OCI-M2 (cell line): ENCODE measurements around the gene DHRSX.
"Not testable (repeated sequence)": the region's sequence is repeated elsewhere in the genome, so short reads cannot be mapped to it uniquely, and the experiment has no call there.

Experiments used
- DNase-seq: peaks from one replicate; lab custom pipeline; 2025; ENCODE audit not compliant: unreplicated experiment; lab: John Stamatoyannopoulos, UW

Gene DHRSX

DNA sequence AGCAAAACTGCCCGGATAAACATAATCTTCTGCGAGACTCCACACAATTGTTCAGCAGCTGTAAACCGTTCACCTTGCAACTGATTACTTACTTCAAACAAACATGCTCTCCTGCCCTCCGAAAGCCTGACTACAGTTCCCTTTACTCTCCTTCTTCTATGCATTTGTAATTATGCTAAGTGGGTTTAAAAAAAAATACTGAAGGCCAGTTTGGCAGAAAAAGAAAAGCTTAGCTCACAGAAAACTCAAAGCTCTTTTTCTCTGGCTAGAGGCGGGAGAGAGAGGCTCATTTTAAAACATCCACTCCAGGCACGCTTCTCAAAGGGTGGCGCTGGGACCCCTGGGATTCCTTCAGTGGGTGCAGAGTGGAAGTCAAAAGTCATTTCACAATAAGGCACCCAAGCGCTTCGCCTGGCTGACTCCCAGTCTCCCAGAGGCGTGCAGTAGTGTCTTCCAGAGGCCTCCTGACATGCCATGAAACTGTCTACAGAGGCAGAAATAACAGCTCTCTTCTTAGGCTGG is 1.9 kb downstream of the DHRSX start:
- no peak for DNase-seq

DNA sequence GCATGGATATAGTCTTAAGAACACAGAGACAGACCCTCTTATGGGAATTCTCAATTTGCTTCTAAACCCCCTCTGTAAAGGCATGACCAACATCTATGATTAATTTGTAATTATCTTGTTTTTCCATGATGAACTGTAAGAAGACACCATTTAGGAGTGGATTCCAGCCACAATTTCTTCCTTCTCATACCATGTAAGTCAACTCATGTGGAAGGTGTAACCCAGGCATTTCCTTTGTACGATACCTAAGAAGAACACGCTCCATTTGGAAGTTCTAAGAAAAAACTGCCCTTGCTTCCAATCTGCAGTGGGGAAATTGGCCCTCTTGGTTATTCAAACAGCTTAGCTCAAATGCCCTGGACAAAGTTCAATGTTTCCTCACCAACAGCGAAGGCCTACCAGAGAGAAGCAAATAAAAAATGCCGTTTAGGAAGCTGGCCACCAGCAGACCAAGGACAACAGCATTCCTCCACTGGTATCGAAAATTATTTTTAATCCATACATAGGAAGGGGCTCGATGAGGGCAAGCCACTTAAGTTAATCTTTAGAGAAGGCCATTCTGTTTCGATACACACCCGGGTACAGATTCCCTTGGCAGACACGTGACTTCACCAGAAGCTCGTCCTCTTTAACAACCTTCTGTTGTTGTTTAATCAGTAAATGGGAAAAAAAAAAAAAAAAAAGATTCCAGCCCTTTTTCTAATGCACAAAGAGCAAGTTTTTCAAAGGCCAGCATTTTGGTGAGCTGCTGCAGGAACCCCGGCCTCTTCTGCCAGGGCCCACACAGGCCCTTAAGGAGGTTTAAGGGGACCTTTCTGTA is 2.6 kb downstream of the DHRSX start:
- no peak for DNase-seq

DNA sequence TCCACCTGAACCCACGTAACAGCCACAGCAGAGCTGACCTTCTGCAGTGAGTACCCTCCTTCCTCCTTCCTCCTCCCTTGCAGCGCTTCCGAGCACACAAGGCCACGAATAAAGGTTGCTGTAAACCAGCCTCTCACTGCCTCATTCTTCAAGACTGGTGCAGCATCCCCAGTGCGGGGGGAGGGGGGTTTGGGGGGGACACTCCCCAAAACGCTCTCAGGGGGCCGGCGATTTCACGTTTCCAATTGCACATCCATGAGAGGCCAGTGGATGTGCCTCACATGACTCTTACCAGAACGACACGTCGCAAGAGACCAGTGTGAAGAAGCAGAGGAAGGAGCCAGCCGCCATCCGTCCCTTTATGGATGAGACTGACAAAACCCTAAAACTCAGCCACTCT is 5.2 kb downstream of the DHRSX start:
- DNase-seq: no peak

DNA sequence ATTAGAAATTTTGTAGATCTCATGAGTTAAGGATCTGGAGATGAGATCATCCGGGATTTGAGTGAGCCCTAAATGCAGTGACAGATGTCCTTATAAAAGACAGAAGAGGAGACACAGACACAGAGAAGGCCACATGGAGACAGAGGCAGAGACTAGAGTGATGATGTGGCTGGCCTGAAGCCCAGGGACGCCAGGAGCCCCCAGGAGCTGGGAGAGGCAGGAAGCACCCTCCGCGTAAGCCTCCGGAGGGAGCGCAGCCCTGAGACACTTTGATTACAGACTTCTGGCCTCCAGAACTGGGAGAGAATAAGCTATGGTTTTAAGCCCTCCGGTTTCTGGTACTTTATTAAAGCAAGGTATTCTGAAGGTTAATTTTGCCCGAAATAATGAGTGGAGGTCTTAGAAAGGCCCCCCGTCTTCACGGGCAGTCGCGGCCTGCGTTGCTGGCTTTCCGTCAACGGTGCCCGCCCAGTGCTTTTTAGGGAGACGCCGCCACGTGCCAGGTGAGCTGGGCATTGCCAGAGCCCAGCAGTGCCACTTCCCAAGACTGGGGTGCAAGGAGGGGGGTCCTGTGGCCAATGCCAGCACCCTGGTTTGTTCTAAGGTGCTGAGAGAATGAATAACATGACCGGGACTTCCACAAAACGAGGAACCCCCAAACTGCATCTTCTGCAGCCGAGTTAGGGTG is 8.1 kb downstream of the DHRSX start:
- no peak for DNase-seq

DNA sequence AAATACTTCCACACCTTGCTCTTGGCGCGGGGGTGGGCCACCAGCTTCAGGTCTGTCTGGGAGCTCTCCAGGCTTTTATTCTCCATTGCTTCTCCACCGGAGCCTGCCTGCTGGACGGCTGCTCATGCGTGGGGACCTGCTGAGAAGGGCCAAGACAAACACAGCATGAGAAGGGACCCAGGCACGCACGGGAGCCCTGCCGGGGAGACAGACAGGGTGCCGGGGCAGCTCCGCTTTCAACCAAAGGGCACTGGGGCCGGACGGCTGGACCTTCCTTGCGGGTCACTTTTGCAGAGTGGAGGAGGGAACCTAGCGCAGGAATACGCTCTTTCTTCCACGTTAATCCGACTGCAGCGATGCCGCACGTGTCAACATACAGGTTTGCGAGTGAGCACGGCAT is 10.1 kb downstream of the DHRSX start:
- no peak for DNase-seq

DNA sequence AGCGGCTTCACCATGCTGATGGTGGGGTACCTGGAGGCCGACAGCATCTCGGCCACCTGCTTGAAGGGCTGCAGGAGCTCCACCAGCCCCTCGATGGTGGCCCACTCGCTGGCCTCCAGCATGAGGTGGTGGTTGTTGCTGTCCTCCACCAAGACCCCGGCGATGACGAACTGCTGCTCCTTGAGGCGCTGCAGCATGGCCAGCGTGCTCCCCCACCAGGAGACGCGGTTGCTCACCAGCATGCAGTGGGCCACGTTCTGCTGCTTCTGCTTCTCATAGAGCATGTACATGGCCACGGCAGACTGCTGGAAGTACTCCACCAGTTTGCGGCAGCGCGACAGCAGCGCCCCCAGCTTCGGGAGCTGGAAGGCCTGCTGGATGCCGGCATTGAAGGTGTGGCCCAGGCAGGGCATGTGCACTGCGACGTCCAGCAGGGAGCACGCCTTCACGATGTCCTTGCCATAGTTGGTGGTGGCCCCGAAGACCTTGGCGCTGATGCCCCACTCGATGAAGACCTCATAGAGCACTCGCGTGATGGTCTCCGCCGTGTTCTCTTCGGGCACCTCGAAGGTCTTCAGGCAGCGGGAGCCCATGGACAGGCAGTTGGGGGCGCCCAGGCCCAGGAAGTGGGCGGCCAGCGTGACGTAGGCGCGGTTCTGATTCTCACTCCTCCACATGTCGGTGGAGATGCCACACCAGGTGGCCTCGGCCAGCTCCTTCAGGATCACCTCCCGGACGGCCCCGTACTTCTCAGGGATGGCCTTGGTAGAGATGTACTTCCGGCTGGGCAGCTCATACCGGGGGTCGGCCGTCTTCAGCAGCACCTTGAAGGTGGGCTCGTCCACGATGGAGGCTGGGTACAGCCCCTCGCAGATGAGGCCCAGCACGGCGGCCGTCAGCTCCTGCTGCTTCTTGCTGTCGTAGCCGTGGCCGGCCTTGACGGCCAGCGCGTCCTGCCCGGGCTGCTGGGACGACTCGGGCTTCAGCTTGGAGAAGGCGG is 11.0 kb downstream of the DHRSX start:
- no peak for DNase-seq

DNA sequence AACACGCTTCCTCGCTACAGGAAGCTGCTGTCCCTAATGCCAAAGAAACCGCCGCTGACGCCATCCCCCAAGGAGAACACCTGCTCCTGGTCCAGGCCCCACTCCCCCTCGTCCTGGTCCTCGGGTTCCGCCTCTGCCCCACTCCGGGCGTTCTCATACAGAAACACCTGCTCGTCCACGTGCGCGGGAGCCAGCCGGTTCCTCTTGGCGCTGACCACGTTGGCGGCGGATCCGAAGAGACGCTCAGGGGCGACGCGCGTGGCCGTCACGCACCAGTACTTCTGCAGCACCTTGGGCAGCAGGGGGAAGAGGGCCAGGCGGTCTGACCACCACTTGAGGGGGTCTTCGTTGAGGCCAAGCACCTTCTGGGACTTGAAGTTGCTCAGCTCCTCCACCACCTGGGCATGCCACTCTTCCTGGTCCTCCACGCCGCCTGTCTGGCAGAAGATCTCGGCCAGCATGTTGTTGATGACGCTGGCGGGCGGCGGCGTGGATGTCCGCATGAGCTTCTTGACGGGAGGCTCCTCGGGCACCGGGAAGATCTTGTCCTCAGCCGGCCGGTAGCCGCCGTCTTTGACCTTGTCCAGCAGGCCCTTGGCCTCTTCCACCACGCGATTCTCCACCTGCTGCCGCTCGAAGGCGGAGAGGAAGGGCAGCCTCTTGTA is 12.0 kb downstream of the DHRSX start:
- DNase-seq: no peak

DNA sequence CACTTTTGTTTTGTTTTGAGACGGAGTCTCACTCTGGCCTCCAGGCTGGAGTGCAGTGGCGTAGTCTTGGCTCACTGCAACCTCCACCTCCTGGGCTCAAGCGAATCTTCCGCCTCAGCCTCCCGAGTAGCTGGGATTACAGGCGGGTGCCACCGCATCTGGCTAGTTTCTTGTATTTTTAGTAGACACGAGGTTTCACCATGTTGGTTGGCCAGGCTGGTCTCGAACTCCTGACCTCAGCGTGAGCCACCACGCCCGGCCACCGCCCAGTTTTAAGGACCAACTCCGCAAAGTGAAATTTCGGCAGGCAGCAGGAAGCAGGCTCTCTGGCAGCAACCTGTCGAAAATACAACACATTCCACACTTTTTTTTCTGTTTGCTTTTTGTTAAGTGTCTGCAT is 13.4 kb downstream of the DHRSX start:
- no peak for DNase-seq

DNA sequence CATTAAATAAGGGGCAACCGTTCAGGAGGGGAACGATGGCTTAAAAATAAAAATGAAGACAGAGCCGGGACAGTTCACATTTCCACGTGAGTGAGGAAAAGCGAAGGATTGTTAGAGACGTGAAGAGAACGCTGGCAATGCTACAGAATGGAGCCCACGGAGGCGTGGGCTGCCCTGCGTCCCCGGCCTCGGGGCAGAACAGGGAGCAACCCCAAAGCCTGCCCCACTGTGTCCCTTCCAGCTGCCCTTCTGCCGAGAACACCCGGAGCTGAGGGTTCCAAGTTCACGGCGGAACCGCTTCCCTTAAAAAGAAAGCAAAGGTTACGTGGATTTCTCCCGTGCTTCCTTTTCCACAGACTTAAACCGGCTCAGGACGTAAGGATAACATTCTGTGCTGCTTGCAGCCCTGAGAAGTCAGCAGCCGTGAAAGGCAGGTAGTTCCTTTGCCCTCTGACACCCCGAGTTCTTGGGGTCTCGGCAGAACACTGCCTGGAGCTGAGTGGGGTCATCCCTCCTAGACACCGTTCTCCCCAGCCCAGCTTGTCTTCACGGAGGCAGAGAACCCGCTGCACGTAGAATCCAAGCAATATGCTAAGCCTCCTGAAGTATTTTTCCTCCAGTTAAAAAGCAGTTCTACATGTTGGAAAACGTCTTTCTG is 14.2 kb downstream of the DHRSX start:
- DNase-seq: no peak

DNA sequence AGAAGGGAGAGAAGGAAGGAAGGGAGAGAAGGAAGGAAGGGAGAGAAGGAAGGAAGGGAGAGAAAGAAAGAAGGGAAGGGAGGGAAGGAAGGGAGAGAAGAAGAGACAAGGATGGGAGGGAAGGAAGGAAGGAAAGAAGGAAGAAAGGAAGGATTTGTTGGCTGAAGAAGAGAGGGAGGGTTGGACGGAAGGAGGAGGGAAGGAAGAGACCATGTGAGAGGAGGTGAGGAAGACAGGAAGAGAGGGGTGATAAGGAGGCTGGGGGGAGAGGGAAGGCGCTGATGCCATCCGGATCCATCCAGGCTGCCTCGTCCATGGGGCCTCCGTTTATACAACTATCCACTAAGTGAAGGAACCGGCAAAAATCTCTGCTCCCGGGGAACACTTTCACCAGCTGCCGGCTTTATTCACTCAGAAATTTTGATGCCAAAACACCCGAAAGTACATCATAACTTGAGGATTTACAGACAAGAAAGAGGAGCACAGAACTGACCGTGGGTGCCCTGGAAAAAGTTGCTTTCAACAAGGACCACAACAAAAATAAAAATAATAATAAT is 14.9 kb downstream of the DHRSX start:
- DNase-seq: no peak

DNA sequence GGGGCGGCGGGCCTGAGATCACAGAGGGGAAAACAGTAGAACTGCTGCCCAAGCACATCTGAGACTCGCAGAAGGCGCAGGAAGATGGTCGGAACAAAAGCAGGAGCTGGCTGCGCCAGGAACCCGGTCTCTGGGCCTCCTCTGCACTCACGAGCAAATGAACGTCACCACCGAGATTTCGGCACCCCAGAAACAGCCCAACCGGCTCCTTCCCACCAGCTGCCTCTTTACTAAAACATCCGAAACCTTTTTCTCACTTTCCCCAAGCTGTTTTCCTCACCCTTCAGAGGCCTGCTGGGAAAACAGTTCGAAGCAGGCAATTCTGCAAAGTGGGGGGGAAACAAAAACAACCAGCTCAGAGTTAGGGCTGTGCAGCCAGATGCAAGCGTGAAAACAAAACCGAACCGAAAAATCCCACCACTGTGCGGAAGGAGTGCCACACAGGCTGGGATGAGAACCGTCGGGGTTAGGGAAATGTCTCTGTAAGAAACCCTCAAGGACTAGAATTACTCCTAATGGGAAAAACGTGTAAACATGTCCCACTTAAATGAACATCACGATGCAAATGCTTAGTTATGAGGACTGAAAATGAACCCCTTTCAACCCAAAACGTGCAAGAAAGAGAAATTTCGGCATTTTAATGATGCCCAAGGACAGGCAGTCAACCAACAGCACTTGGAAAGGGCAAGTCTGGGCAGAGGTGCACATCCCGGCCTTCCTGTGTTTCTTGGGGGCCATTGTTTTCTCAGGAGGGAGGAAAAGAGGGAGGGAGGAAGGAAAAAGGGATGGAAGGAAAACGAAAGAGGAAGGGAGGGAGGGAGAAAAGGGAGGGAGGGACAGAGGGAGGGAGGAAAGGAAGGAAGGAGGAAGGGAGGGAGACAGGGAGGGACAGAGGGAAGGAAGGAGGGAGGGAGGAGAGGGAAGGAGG is 15.8 kb downstream of the DHRSX start:
- no peak for DNase-seq

DNA sequence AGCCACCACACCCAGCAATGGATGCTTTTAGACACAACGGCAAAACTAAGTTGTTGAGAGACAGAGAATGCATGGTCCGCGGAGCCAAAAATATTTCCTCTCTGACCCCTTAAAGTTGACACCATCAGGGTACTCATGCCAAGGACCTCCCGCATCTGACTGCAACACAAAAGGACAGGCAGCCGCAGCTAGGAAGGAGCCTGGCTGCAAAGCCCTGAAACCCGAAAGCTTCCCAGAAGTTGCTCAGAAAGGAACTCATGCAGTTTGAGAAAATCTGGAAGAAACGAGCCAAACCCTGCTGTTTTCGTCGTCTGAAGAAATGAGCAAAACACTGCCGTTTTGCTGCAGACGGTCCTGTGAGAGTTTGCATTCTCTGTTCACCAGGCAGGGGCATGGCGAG is 16.5 kb downstream of the DHRSX start:
- DNase-seq: no peak

DNA sequence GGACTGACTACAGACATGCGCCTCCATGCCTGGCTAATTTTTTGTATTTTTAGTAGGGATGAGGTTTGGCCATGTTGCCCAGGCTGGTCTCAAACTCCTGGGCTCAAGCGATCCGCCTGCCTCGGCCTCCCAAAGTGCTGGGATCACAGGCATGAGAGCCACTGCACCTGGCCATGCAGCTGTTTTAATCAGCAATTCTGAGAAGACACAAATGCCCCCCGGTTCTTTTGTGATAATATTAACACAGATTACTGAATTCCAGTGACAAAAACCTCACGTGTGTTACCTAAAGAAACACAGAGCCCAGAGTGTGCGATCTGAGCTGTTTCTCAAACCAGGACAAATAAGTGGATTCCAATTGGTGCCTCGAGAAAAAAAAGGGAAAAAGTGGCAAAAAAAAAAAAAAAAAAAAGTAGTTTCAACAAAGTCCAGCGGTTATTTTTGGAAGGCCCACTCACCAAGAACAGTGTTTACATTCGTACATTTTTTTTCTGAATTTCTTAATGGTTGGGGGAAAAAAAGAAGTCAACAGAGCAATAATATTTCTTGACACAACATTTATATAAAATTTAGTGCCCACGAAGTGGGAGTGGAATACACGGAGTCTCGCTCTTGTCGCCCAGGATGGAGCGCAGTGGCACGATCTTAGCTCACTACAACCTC is 17.2 kb downstream of the DHRSX start:
- no peak for DNase-seq

DNA sequence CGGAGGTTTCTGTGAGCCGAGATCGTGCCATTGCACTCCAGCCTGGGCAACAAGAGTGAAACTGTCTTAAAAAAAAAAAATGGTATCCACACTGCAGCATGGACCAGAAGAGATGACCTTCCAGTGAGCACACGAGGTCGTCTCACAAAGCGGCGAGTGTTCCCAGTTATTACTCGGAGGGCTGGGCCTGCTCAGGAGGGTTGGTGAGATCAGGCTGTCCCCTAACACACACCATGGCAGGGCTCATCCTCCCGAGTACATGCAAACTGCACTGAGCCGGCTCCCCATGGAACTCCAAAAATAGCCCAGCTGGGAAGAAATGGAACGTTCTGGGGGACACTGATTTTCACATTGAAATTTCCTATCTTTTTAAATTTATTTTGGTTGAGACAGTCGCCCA is 19.2 kb downstream of the DHRSX start:
- DNase-seq: not testable (repeated sequence)

DNA sequence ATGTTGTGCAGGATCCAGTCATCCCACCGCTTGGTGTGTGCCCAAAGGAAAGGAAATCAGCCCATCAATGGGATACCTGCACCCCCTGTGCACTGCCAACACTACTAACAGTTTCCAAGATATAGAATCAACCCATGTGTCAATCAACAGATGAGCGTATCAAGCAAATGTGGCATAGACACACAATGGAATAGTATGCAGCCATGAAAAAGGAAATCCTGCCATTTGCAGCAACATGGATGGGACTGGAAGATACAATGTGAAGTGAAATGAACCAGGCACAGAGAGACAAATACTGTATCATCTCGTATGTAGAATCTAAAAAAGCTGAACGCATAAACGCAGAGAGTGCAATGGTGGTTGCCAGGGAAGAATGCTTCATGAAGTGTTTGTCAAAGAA is 20.8 kb downstream of the DHRSX start:
- DNase-seq: not testable (repeated sequence)

DNA sequence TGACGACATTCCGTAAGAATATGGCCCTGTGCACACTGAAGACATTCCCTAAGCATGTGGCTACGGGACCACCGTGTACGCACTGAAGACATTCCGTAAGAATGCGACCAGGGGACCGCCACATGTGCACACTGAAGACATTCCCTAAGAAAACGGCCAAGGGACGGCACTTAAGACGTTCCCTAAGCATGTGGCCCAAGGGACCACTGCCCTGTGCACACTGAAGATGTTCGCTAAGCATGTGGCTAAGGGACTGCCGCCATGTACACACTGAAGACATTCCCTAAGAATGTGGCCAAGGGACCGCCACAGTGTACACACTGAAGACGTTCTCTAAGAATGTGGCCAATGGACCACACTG is 21.4 kb downstream of the DHRSX start:
- DNase-seq: no peak

DNA sequence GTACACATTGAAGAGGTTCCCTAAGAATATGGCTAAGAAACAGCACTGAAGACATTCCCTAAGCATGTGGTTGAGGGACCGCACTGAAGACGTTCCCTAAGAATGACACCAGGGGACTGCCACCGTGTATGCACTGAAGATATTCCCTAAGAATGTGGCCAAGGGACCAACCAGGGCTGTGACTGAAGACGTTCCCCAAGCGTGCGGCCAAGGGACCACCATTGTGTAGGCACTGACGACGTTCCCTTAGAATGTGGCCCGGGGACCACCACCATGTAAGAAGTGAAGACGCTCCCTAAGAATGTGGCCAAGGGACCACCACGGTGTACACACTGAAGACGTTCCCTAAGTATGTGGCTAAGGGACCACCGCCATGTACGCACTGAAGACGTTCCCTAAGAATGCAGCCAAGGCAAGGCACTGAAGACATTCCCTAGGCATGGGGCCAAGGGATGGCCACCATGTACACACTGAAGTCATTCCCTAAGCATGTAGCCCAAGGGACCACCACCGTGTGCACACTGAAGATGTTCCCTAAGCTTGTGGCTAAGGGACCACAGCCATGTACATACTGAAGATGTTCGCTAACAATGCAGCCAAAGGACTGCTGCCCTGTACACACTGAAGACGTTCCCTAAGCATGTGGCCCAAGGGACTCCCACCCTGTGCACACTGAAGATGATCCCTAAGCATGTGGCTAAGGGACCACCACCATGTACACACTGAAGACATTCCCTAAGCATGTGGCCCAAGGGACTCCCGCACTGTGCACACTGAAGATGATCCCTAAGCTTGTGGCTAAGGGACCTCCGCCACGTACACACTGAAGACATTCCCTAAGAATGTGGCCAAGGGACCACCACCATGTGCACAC is 22.0 kb downstream of the DHRSX start:
- DNase-seq: no peak
